Iris pigment epithelial cell (primary cell): Measurements from ENCODE around the gene YWHAH.
A peak's percentile ranks its signal among the peaks of the same experiment; 100 is the strongest.

ENCODE experiments used
- DNase-seq: peaks from one replicate; pipeline ENCODE4 v3.0.0-alpha.2; 2011; ENCODE audit warnings: low read depth

The YWHAH gene

DNA sequence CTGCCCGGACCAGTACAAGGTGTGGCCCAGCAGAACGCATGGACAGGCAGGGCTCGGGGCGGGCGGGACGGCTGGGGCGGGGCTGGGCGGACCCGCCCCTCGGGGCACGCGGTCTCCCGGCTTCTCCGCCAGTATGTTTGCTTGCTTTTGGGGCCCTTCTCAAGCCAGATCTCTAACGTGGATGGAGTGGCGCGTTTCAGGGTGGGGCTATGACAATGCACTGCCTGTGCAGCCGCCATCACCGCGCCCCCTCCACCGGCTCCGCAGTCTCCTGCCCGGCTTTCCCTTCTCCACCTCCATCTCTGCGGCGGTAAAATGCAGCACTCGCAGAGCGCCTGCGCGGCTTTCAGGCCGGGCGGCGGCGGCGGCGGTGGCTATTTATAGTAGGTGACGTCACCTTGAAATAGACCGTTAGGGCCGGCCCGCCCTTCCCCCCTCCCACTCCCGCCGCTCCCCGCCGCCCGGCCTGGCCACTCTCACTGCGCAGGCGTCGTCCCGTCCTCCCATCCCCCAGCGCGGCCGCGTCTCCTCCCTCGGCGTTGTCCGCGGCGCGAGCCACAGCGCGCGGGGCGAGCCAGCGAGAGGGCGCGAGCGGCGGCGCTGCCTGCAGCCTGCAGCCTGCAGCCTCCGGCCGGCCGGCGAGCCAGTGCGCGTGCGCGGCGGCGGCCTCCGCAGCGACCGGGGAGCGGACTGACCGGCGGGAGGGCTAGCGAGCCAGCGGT lies at the start of gene YWHAH:
Gene YWHAH, plus strand, starts transcription at position 558 of the 722 bp plus-strand sequence. CDS start 199 bp downstream, outside the sequence.
- peak; percentile 88 for DNase-seq

DNA sequence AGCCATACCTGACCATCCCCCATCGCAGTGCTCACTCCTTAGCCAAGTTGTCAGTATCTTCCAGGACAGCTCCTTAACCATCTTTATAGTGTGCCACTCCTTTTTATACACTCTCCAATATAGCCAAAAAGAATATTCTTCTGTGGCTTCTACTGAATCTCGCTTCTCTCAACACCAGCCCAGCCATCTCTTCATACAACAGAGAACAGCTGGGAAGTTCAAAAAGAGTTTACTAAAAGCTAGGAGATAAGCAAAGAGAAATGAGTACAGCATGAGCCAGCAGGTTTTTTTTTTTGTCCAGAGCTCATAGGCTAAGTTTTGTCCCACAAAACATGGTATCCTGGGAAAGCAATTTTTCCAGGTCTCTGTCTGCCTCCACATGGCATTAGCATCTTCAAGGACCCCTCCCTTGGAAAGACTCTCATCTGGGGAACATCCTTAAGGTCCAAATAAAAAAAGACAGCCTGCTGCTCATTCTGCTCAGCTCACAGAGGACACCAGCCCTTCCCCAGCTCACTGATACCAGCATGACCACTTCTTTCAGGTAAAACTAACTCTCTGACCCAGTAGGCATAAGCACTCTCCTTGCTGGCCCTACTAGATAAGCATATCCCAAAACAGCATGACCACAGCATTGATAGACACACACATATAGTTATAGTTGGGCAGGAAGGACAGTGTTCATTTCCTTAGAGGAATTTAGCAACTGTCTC lies 48.8 kb upstream of the YWHAH start:
- no peak for DNase-seq

DNA sequence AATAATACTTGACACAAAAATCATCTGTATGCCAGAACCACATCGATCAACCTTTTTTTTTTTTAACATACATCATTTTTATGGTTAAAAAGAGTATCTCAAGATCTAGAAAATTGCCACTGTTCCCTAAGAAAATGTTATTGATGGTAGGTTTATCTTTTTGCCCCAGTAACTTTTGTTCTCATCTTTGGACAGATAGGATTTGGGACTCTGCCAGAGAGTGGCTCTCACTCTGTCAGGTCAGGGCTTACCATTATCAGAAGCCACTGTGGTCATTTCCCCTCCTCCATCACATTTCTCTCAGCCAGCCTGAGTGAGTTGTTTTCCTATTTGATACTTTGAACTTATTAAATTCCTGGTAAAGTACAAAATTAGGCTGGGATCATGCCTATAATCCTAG lies 47.9 kb upstream of the YWHAH start:
- no peak for DNase-seq

DNA sequence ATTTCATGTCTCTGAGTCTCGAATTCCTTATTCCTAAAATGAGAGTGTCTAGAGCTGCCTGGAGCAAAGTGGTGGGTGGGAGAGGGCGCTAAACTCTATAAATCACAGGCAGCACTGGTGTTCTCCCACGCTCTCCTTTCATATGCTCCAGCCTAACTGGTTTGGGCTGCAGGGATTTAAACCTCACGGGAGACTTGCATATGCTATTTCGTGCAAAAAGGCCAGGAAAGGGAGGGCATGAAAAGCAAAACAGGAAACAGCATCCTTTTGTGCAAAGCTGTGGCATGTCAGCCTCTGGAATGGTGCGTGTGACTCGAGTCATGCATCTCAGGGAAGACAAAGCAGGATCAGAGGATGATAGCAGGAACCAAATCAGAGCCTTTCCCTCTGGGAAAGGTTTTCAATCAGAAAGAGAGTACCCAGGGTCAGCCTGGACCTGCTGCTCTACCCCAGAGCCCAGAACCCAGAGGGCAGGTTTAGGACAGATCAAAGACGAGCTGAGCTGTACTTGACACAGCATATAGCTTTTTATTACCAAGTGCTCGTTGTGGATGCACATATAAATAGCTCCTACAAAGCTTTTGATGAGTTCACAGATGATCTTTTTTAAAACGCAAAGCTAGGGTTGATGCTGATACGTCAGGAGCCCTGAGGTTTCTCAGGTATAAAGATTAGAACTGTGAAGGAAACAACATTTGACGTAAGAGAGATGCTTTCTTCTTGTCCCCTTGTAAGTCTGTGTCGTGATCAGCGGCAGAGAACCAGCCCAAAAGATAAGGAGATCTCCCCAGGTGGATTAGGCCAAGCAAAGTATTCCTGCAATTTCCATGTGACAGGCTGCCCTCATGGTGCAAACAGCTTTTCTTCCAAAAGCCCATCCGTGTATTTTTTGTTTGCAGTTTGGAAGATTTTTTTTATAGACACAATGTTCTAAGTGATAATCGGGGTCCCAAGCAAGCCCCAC lies 46.2 kb upstream of the YWHAH start:
- DNase-seq = no peak

DNA sequence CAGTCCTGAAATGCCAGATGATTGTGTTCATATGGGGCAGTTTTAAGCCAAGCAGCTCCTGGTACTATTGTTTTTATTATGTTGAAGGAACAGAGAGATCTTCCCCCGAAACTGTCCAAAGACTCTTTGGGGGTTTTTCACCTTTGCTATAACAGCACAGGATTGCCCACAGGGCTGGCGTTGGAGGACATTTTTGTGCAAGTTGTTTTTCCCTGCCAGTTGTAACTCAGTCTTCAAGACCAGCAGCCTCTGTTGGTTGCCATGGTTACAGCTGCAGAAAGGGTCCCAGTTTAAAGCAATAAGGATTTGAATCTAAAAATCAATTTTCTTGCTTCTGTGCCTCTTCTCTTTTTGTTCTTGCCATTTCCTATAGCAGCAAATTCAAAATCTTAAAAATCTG lies 45.4 kb upstream of the YWHAH start:
- DNase-seq = no peak

DNA sequence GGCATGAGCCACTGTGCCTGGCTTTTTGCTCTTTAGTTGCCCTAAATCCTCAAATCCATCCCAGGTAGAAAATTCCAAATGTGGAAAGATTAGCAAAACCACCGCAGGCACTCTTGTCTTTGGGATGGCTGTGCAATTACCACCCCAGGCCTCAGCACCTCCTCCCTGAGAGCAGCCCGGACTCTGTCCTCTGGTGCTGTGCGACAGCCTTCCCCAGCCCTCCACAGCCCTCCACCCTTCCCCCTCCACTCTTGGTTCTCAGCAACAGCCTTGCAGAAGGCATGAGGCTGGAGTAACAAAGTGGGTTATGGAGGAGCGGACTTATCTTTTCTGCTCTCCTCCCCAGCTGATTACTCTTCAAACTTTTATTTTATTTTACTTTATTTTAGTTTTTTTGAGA lies 44.7 kb upstream of the YWHAH start:
- DNase-seq = no peak

DNA sequence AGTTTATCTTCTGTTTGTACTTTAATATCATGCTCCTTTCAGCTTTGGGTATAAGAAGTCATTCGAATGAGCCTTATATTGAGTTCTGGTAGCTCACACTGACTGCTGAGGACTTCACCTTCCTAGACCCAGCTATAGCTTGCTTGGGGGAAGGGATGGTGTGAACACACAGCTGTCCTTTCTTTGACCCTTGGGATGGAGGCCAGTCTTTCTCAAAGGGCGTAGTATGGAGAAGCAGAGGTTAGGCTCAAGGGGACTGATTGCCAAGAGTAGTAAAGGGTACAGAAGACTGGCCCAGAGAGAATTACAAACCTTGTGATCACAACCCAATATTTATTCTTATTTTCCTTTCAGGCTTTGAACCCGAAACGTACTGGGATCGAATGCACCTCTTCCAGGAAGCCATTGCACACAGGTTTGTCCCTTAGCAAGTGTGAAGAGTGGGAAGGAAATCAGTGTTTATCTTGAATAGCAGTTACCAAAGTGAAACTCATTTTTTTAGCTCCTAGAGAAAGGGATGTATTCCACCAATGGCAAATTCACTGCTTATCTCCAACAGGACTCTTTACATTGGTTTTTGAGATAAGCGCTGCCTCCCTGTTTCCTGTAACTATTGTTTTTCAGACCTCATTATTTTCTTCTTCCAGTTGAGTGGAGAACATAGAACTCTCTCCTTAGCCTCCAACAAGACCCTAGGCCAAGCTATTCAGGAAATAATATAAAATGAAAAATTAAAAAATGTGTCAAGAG lies 42.8 kb upstream of the YWHAH start:
- DNase-seq = no peak

DNA sequence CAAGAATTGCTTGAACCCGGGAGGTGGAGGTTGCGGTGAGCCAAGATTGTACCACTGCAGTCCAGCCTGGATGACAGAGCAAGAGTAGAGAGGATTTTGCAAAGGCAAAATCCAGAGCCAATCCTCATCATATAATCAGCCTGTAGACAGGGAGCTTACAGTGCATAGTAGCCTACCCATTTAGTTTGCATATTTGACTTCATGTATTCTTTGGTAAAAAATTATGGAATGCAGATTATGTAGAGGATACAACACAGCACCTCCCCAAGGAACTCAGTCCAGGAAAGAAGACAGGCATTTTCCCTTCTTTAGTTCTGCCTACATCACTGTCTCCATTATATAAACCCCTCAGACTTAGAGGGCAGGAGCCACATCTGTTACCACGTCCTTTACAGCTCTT lies 39.7 kb upstream of the YWHAH start:
- DNase-seq = no peak

DNA sequence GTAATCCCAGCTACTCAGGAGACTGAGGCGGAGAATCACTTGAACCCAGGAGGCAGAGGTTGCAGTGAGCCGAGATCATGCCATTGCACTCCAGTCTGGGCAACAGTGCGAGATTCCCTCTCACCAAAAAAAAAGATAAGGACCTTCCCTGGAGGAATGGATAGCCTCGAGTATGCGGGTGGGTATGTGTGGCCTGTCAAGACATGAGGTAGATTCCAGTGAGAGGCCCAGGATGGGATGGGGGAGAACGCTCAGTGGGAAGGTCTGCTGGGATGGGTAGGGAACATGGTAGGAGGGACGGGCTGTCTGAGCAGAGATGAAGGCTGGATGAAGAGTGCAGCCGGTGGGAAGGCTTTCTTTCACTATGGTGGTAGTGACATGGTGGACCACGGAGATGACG lies 39.0 kb upstream of the YWHAH start:
- DNase-seq = no peak

DNA sequence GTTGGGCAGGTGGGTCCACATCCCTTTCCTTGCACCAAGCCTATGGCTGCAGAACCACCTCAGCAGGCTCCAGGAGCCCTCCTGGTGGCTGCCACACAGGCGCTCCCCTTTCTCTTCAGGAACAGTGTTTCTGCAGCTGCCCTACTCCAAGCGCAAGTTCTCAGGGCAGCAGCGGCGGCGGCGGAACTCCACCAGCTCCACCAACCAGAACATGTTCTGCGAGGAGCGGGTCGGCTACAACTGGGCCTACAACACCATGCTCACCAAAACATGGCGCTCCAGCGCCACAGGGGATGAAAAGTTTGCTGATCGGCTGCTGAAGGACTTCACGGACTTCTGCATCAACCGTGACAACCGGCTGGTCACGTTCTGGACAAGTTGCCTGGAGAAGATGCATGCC lies 38.2 kb upstream of the YWHAH start:
- no peak for DNase-seq

DNA sequence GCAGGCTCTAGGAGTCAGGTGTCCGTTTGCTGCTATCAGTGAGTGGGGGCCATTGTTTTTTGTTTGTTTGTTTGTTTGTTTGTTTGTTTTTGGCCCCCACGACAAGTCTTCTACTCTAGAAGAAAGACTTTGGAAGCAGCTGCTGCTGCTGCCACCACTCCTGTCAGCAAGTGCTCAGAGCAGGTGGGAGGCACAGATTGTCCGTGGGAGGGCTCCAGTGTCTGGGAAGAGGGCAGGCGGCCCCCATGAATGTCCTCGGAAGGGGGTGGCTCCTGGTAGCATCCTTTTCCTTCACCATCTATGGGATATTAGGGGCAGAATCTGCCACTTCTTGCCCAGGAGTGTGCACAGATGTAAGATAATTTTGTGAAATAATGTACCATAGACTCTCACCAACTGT lies 37.8 kb upstream of the YWHAH start:
- no peak for DNase-seq

DNA sequence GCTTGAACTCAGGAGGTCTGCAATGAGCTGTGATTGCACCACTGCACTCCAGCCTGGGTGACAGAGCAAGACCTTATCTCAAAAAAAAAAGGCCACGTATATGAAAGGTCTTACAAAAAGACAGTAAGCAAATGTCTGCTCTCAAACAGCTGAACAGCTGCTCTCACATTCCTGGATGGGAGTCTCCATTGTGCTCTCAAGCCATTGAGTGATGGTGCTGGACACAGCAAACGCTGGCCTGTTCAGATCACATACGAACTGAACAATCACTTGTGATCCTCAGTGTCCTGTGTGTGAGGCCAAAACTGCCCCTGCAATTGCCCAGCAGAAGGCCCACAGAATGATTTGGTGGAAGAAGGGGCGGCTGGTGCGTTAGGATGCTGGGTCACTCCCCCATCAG lies 34.4 kb upstream of the YWHAH start:
- no peak for DNase-seq

DNA sequence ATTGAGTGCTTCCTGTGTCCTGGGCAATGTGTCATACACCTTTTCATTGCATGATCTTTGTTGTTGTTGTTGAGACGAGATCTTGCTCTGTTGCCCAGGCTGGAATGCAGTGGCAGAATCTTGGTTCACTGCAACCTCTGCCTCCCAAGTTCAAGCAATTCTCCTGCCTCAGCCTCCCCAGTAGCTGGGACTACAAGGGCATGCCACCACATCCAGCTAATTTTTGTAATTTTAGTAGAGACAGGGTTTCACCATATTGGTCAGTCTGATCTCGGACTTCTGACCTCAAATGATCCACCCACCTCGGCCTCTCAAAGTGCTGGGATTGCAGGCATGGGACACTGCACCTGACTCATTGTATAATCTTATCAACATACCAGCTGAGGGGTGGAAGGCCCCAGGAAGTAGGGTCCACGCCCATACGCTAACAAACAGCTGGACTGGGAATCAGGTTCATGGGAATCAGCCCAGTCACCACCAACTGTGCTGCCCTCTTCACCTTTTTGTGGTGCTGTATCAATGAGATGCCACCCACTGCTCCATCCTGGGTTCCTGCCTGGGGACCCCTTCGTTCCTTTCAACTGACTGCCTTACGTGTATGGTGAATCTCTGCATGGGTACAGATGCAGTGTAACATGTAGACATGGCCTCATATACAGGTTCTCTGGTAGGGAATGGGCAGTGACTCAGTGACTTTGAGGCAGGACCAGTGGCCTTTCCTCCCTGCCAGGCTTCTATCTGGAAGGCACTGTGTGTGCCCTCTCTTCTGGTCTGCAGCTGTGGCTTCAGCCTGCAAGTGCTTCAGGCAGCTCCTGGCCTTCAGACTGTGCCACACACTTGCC lies 32.5 kb upstream of the YWHAH start:
- DNase-seq = no peak

DNA sequence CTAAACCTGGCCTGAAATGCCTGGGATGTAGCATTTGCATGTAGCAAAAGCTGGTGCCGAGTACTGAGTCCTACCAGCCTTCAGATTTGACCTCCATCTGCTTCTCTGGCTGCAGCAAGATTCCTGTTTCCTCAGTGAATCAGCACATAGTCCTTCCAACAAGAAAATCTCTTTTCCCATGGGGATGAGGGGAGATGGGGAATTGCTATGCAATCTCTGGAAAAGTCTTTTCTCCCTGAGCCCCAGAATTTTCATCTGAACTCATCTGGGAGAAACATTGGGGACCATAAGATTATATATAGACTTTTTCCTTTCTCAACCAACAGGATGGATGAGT lies 32.0 kb upstream of the YWHAH start:
- no peak for DNase-seq

DNA sequence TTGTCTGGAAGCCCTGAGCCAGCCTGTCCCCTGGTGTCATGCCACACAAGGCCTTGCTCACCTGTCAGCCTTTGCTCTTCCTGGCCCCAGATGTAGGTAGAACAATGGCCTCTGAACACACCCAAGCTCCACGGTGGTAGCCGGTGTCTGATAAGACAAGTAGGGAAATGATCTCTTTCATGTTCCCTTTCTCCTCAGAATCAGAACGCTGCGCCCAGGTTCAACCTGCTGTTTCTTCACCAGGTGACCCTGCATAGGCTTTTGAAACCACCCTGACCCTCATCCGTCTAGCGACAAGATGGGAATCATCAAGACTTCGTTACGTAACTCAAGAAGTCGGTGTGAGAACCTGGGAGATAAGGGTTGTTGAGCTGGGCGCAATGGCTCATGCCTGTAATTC lies 28.7 kb upstream of the YWHAH start:
- DNase-seq = no peak

DNA sequence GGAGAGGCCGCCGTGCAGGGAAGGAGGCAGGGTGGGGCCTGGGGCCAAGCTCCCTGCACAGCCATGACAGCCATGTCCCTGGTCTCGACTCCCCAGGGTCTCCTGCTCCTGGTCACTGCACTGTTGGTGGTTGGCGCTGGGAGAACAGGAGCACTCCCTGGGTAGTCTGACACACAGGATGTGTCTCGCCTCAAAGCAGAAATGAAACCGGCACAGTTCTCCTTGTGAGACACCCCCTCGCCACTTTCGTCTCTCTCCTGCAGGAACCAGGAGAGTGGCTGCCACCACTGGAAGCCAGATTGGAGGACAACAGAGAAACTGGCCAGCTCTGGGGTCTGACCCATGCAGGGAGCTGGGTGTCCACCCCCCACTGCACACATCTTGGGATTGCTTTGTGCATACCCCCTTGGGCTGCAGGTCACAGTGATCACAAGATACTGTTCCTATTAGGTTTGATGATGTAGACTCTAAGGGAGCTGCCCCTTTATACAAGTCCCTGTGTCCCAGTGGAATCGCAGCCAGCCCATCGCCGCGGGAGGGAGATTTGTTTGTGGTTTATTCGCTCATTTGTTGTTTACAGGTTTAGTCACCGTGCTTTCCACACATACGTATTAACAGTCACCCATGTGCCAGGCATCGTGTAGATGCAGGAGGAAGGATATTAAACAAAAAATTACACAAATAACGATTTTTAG lies 27.0 kb upstream of the YWHAH start:
- no peak for DNase-seq

DNA sequence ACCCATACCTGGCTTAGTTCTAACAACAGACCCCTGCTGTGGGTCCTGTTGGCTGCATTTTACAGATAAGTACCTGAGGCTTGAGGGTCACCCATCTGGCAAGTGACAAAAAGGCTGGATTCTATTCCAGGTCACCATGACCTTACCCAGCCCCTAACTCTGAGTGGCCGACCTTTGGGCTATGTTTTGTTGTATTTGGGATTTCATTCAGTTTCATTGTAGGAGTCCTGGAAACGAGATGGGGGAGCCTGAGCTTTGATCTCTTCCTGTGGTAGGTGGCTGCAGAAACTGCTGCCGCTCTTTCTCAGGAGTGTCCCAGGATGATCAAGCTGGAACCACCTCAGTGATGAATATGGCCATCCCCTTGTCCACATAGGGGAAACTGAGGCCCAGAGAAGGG lies 24.6 kb upstream of the YWHAH start:
- no peak for DNase-seq

DNA sequence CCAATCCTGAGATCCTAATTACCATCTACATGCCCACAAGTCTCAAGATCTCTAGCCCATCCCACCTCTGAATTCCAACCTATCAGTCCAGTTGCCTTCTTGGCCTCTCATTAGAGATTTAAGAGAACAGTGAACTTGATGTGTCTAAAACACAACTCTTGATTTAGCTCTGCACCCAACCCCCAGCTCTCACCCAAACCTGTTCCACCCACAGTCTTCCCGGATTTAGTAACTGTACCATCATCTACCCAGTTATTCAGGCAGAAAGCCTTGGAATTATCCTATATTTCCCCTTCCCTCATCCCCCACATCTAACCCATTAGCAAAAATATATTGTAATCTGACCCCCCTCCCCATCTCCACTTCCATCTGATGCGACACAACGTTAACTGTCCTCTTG lies 24.0 kb upstream of the YWHAH start:
- no peak for DNase-seq

DNA sequence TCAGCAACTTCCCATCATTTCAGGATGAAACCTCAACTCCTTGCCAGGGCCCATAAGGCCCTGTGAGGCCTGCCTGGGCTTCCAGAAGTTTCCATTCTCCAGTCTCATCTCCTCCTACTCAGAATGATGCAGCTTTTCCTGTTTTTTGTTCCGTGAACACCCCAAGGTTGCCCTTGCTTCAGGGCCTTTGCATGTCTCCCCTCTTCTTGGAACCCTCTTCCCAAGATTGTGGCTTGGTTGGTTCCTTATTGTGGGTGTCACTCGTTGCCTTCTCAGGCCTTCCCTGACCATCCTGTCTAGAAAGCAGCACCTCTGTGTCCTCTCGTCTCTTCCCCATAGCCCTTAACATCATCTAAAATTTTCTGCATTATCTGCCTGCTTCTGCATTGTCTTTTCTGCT lies 23.2 kb upstream of the YWHAH start:
- DNase-seq = no peak

DNA sequence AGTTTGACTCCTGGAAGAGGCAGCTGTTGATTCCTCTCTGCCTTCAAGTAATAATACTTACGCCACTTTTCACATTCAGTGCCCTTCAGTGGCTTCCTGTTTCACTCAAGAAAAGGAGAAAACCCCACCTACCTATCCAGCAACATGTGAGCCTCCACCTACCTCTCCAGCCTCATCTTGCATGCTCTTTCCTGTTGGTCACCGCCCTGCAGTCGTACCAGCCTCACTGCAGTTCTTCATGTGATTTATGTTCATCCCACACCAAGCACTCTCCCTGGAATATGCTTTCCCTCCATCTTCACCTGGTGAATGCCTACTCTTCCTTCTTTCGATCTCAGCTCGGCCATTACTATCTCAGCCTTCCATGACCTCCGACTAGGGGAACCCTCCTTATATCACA lies 21.8 kb upstream of the YWHAH start:
- no peak for DNase-seq

DNA sequence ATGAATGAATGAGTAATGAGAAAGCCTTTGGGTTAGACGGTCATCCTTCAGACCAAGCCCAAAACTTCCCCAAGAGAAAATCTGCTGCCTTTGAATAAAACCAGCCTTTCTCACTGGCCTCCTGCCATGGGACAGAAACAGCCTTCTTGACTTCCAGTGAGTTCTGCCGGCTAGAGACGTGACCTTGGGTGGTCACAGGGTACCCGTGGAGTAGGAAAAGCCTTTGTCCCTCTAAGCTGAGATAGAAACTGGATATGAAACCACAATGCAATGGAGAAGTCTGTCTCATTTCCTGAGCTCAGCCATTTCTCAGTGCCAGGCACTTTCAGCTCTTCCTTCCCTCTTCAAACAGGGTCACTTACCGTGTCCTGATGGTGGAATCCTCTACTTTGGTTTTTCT lies 21.2 kb upstream of the YWHAH start:
- no peak for DNase-seq
